Fibroblast of peridontal ligament (primary cell): ENCODE results near the gene MRPL10.
A peak's percentile ranks its signal among the peaks of the same experiment; 100 is the strongest.

Experiments
- DNase-seq: peaks from one replicate; pipeline ENCODE4 v3.0.0-alpha.2; 2010; ENCODE audit errors: extremely low read depth

Gene MRPL10

DNA sequence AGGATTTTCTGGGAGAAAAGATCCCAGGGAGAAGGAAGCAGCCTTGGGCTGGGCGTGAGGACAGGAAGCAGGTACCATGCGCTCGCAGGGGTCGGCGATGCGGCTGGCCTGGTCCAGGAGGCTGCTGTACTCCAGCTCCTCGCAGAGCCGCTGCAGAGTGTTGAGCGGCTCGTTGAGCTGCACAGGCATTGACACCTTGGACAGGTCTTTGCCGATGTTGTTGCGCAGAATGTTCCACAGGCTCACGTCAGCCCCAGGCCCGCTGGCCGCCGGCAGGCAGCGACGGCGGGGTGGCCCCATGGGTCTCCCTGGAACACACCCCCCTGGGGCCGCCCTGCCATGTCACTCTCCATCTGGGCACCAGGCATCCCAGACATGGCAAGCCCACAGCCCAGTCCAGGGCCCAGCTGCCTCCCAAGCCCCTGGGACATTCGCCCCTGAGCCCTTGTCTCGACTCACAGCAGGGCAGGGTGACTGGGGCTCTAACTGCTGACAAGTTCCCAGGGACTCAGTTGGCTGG, 17.8 kb downstream of the MRPL10 start:
- no peak for DNase-seq

DNA sequence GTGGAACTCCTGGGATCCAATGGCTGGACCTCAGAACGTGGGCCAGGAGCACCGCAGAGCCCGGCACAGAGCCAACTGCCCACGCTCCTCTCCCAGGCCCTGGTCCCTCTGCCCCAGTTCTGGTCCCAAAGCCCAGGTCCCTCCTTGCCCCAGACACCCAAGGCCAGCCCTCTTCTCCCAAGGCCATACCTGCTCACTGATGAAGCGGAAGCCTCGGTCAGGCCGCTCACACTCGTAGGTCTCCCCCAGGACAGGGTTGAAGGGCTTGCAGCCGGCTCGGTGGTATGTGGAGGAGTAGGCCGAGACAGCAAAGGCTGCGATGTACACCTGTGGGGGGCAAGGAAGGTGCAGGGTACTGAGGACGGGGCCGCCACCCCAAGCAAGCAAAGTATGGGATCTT, 18.3 kb downstream of the MRPL10 start:
- no peak for DNase-seq

DNA sequence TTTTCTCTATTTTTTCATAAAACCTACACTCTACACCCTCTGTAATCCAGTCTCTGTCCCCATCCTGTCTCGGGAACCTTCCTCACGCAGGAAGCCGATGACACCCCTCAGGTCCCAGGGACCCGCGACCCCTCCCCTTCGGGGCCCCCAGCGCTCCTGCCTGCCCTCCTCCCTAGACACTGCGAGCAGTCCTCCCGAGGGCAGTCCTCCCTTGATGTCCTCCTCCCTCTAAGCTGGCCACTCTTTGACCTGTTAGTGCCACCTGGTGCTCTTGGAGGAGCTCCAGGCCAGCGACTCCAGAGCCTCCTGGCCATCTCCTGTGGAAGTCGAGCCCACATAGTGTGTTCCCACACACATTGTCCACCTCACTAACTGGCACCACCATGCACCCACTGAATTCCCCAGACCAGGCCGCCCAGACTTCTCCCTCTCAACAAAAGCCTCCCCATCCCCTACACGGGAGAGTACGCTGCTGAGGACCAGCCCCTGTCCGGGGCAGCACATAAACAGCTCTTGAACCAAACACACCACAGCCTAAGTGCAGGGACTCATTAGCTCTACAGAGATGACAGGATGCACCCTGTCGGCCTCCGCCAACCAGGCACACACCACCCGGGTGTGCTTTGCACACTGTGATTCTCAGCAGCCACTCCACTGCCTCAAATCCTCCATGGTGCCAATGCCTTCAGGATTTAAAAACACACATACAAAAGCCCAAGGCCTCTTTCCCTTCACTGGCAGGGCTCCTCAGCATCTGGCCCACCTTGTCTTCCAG, 19.0 kb downstream of the MRPL10 start:
- DNase-seq = no peak

DNA sequence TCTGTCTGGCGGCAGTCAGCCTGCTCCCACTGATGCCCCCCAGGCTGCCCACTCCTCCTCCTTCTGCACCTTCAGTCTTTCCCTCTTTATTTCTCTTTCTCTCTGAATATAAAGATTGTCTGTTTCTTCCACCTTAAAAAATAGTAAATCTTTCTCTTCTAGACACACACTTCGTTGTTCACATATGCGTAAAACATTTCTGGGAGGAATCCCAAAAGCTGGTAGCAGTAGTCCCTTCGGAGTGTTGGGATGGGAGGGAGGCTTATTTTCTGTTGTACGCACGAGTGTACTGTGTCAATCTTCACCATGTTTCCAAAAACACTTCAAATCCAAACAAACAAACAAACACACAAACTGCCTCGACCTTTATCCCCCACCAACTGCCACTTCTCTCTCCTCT, 19.6 kb downstream of the MRPL10 start:
- no peak for DNase-seq

DNA sequence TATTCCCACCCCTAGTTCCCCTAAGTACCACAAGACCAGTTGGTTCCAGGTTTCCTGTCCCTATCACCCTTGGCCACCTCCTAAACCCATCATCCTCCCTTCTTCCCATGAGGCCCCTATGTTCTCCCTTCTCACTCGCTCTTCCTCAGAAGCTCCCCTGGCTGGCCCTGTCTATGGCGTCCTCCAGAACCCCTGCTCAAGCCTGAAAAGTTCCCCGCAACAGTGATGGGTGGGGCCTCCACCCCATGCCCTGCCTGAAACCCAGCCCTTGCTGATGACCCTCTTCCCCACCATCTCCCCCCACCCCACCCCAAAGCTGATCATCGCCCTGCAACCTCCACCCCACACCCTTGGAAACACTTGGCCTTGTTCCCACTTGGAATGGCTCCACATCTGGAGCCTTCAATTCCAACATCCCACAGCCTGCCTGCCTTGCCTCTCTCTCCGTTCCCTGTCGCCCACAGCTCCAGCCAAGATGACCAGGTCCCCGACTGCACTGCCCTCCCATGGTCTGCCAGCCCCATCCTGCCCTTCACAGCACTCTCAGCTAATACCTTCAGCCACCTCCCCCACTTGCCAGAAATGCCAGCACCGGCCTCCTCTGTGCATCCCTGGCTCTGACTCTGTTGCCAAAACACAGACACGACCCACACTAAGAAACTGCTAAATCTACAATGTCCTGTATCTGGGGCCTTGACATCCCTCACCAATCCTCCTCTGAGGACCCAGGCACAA, 20.3 kb downstream of the MRPL10 start:
- no peak for DNase-seq

DNA sequence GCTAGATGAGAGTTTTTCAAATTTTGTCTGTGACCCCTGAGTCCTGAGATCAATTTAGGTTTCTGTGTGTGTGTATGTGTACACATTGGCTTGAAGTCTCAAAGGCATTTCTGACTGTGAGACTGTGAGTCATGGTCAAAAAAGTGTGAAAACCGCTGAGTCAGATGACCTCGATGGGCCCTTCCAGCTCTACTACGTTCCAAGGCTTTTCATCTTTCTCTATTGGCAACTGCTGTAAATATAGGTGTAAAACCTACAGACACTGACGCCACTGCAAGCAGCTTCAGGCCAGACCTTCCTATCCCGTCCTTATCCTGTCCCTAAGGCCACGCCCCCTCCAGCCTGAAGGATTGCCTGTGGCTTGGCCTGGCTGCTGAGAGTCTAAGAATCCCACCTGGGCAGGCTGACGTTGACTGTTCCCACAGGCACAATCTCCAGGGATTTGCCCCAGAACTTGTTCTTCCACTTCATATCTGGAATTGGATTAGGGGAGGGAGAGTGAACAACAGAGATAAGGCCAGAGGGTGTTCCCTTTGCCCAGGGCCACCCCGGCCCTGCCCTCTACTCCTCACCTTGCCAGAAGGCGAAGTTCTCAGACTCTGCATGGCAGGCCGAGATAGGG, 21.0 kb downstream of the MRPL10 start:
- peak; percentile 88 for DNase-seq

DNA sequence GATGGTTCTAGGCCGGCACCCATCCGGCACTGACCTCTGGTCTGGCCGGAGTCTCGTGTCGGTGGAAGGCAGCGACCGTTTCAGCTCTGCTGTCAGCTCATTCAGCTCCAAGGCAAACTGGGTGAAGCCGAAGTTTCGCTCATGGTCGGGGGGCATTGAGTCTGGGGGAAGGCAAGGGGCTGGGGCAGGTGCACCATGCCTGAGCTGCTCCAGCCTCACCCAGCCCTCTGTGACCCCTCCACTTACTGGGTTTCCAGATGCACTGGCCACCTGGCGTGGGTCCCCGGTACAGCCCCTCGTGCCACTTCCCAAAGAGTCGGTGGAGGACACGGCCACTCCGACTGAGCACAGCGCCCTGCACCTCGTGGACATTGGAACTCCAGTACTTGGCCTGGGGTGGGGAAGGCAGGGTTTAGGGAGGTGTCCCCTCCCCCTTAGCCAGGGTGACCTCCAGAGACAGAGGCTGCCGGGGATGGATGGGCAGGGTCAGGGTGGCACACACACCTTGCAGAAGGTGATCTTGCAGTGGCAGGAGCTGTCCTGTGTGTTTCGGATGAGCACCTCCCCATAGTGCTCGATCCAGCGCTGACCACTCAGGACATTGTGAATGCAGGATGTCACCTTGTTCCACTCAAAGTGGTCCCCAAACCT, 22.4 kb downstream of the MRPL10 start:
- DNase-seq = no peak

DNA sequence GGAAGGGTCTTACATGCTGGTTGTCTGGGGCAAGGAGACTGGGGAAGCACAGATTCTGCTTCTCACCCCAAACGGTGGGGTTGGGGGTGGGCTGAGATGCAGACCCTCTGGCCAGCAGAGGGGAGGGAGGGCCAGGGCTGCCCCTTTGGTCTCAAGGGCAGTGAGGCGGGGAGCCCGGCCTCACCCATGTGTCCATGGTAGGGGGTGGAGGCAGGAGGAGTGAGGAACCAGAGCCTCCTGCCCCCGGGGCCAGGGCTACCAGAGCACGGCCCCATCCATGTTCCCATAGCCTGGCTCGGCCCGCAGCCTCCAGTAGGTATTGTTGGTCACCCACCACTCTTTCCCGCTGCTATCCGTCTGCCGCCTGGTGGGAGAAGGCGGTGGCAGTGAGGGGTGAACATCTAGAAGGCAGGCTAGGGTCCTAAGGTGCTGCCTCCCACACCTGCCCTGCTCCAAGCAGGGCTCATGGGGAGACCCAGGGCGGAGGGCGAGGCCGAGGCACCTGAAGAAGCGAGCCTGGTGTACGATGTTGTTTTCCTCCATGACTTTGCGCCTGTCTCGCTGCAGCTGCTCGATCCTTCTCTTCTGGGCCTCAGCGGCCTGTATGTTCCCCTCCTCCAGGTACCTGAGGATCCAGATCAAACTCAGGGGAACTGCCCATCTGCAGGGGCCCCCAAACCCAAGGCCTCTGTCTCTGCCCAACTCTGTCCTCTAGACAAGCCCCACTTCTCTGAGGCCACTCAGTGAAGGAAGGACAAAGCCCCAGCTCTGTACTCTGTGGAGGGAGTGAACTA, 23.1 kb downstream of the MRPL10 start:
- no peak for DNase-seq

DNA sequence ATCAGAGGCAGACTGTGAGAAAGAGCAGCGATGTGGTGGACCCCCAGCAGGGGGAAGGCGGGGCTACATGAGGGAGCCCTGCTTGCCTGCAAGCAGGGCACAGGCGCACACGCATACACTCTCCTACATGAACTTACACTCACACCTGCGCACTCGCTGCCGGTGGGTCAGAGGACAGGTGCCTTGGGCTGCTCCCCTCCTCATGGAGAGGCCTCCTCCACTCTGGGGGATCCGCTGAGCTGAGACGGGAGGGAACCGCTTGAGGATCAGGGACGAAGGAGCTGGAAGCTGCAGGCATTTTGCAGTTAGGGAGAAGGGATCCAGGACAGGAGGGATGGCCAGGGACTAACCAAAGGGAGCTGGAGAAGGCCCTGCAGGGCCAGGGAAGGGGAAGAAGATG, 23.9 kb downstream of the MRPL10 start:
- DNase-seq = no peak

DNA sequence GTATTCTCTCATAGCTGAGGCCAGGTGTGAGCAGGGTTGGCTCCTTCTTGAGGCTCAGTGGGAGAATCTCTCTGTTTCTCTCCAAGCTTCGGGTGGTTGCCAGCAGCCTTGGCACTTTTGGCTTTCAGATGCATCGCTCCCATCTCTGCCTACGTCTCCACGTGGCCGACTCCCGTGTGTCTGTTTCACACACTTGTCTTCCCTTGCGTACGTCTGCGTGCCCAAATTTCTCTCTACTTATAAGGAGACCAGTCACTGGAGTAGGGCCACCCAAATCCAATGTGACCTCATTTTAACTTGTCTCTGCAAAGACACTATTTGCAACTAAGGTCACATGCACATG, 24.5 kb downstream of the MRPL10 start:
- no peak for DNase-seq

DNA sequence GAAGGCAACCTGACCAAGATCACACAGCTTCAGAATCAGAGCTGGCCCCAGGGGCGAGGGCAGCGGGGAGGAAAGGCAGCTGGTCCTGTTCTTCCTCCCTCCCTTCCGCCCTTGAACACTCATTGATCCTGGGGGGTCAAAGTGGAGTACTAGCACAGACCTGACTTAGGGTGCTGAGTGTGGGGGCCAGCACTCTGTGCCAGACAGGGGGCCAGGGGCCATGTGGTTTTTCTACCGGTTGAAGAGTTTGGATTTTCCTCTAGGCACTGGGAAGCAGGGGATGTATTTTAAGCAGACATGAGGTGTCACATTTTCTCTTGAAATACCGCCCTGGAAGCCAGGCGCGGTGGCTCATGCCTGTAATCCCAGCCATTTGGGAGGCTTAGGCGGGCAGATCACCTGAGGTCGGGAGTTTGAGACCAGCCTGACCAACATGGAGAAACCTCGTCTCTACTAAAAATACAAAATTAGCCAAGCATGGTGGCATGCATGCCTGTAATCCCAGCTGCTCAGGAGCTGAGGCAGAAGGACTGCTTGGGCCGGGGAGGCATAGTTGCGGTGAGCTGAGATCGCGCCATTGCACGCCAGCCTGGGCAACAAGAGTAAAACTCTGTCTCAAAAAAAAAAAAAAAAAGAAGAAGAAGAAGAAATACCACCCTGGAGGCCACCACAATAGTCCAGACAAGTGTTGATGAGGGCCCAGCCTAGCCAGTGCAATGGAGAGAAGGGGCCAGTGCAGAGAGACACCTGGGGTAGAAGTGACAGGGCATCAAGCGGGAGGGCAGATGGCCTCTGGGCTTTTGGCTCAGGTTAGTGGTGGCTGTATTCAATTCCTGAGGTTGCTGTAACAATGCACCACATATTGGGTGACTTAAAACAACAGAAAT, 25.1 kb downstream of the MRPL10 start:
- DNase-seq = no peak

DNA sequence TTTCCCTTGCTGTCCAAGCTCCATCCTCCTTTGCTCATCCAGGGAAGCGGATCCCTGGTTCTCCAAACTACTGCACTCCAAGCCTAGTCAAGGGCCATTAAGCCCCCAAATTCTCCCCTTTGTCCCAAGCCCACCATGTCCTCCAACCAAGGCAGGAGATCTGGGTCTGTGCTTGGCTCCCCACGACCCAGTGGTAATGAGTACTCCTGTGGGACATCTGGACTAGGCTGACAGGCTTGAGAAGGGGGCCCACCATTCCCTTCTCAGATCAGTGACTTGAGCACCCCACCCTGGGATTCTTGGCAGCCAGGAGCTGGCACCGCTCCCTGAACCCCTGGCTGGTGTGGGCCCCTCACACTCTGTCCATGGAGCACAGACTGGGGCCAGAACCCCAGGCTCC, 26.9 kb downstream of the MRPL10 start:
- DNase-seq = no peak

DNA sequence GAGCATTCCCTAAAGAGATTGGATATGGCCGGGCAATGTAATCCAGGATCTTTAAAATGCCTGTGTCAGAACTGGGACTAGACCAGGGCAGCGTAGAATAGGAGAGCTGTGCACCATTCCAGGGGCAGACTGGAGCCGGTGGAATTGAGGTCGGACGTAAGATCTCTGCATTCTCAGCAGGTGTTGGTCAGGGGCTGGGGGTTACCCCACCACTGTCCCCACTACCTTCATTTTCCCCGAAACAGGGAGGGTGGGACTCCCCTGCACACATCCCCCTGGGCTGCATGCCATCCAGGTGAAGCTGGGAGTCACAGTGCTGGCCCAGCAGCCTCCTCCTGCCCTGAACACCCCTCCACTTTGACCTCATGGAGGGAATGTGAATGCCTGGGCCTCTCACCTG, 27.6 kb downstream of the MRPL10 start:
- DNase-seq = no peak

DNA sequence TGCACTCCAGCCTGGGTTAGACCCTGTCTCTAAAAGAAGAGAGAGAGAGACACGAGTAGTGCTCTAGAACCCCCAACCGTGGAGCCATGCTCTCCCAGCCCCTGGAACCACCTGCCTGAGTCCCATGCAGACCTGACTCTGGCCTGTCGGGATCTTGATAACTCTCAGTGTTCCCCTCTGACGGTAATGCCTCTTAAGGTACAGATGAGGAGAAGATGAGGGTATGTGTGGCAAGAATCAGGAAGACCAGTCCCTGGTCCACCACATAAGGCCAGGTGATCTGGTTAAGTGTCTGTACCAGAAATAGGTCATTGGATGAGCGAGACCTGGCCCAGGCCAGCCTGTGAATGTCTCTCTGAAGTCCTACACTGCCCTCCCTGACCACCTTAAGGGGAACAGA, 28.1 kb downstream of the MRPL10 start:
- no peak for DNase-seq

DNA sequence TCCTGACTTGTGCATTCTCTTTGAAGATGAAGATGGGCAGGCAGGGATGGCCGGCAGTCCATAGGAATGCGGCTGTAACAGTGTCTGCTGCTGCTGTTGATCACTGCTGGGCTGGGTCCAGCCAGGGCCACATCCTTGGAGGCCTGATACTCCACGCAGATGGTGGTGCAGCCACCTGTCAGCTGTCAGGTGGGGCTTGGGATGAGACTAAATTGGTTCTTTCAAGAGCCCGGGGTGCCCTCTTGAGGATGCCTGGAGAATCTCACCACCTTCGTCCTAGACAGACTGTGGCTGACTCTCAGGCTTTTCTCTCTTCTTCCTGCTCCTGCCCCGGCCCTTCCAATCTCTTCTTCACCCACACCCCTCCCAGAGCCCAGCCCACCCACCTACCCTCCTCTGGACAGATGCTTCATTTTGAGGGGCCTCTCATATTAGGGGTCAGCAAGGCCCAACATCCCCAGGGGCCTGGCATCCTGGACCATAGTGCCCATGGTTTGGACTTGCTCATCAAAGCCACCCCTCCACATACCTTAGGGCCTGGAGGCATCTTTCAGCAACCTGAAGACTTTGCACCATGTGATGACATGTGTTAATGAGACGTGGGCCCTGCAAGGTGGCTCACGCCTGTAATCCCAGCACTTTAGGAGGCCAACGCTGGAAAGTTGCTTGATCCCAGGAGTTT, 28.9 kb downstream of the MRPL10 start:
- DNase-seq = peak; percentile 35

DNA sequence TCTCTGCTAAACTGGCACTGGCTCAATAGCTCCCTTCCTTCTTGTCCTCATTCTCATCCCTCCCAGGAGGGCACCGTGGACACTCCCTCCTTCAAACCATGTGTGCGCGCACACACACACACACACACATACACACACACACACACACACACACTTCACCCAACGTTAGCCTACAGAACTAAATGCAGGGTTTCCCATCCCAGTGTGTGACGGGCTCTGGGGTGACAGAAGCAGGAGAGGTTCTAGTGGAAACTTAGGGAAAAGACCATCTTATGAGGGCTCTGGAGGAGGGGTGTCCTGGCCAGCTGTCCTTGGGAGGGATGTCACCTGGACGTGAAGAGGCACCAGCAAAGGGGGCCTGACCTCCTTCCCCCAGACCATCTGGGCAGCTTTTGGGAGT, 29.4 kb downstream of the MRPL10 start:
- DNase-seq = no peak

DNA sequence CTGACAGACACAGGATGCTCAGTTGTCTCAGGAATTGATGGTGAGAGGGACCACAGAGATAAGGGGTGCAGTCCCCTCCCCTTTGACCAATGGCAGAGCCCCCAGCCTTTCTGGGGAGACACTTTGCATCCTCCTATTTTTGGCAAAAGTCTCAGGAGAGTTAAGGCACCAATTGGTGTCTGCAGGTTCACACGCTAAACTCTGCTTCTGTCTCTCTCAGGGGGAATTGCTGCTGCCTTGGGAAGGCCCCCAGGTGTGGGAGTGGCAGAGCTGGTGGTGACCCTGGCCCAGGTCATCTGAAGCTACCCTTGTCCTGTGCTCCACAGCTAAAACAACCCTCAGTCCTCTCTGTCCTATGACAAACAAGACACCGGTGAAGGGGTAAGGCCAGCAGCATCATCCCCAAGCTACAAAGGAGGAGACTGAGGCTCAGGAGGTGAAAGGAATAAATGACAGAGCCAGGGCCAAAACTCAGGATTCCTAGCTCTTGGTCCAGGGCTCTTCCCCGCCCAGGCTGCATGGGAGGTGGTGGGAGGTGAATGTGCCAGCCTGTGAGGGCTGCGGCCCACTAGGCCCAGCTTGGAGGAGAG, 30.1 kb downstream of the MRPL10 start:
- DNase-seq = no peak

DNA sequence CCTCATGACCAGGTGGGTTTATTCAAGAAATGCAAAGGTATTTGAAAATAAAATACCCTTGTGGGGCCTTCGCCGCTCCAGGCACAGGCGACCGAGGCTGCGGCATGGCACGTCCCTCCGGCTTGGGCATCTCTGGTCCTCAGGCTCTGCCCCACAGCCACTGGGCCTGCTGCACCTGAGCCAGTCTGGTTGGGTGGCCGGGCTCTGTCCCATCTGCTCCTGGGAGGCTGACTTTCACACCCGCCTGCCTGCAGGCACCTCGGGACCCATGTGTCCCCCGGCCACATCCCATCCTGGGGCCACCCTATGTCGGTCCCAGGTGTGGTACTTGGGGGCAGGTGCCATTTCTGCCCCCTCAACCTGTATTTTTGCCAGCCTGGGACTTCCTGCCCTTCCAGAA, 30.7 kb downstream of the MRPL10 start:
- DNase-seq = no peak

DNA sequence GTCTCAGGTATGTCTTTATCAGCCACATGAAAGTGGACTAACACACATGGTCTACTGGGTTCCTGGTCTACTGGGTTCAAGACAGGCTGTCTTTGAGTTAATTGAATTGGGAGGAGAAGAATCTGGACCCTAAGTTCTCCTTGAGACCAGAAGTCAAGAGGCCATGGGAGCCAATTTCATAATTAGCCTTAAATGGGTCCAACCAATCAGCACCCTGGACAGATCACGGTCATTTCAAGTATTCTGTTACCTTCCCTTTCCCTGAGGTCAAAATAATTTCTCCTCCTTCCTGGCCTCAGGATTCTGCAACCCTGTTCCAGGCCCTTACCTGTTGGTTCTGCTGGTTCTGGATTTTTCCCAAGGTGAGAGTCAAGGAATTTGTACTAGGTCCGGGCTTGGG, 33.5 kb downstream of the MRPL10 start:
- peak; percentile 8 for DNase-seq

DNA sequence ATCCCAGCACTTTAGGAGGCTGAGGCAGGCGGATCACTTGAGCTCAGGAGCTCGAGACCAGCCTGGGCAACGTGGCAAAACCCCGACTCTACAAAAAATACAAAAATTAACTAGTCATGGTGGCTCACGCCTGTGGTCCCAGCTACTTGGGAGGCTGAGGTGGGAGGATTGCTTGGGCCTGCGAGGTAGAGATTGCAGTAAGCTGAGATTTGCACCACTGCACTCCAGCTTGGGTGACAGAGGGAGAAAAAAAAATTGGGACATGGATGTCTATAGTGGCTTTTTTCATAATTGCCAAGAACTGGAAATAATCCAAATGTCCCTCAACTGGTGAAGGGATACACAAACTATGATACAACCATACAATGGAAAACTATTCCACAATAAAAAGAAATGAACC, 38.4 kb downstream of the MRPL10 start:
- DNase-seq = no peak
